Activated CD8-positive, alpha-beta memory T cell treated with anti-CD3 and anti-CD28 coated beads, Interleukin-2, amount 50 U/mL, for 4 hours (primary cell): Measurements from ENCODE around the gene FAM162A.

ENCODE experiments used
- DNase-seq: peaks from one replicate; pipeline ENCODE4 v3.0.0-alpha.2; 2020

The FAM162A gene

DNA sequence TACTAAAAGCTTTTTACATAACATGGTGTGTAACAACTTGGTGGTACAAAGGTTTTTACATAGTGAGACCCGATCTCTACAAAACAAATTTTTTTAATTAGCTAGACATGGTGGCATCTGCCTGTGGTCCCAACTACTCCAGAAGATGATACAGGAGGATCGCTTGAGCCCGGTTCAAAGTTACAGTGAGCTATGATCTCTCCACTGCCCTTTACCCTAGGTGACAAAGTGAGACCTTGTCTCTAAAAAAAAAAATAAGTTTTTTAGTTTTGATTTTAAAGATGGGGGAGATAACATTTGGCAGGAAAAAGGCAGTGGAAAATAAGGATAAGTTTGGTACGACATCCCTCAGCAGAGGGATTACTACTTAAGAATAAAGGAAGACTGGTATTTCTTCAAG is 5.9 kb downstream of the FAM162A start:
- DNase-seq, result no peak

DNA sequence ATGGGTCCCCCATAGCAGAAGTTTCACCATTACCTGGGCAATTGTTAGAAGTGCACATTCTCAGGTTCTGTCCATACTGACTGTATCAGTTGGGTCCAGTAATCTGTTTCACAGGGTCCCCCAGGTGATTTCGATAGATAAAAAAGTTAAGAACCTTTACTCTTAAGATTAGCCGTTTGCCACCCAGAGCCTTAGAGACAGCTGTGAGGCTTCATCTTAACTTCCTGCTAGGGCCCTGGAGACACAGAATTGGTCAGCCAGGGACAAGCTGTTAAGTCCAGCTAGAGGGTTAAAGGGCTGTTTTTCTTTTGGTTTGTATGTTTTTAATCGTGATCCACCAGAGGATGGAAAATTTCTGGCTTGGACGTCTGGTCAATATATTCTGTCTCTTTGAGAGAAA is 6.7 kb downstream of the FAM162A start:
- no peak for DNase-seq

DNA sequence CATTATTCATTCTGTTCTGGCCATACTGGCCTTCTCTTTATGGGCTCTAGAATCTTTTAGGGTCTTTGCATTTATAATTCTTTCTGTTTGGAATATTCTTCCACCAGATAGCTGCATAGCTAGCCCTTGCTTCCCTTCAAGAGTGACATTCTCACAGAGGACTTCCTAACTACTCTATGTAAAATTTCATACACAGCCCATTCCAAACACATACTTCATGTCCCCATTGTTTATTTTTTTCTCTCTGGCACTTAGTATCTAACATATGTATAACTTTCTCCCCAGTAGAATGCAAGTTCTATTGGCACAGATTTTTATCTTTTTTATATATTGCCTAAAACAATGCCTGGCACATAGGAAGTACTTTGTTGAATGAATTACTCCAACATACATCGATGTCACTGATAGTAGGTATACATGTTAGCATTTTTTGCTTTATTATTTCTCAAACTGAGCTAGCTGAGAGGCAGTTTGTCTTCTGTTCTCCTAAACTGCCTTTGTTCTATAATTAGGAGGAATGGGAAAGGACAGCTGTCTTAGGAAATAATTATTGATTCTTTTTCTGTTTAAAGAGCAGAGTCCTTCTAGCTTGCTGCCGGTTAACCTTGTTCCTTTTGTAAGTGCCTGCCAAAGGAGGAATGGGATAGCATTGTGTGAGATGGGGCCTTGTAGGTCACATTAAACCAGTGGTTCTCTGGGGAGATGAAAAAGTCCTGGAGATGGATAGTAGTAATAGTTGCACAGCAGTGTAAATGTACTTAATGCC is 7.9 kb downstream of the FAM162A start:
- DNase-seq, result no peak

DNA sequence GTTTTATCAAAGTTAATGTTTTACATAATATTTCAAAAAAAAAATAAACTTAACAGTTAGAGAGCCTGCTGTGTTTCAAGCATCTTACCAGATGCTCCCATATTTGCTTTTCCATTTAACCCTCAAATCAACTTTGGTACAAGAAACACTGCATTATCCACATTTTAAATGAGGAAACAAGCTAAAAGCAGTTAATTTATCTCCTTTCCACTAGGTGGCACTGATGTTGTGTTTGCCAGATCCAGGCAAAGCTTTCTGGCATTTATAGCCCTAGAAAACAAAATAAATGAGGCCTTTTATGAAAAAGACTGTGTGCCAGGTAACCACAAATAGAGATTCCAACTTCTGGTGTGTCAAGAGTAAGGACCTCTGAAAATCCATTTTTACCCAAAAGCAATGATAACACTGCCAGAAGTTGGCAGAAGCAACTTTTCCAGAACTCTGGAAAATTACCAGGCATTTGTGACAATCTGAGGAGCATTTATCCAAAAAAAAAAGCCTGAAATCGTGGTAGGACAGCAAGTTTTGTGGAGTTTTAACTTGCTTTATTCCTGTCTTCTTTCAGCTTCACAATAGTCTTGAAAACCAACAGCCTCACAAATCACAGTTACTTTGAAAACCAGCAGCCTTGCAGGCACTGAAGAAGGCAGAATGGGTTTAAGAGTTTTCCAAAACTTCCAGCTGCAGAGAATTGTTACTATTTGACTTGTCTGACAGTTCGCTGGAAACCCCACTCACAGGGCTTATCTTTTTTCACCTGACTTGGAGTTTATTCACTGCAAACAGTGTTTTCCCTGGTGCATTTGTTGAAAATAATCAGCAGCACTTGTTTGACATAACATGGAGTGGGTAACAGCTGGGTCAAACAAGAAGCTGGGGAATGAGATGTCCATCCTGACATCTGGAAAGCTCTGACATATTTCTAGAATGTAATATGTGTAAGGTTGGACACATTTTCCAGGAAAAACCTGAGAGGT is 9.2 kb downstream of the FAM162A start:
- no peak for DNase-seq

DNA sequence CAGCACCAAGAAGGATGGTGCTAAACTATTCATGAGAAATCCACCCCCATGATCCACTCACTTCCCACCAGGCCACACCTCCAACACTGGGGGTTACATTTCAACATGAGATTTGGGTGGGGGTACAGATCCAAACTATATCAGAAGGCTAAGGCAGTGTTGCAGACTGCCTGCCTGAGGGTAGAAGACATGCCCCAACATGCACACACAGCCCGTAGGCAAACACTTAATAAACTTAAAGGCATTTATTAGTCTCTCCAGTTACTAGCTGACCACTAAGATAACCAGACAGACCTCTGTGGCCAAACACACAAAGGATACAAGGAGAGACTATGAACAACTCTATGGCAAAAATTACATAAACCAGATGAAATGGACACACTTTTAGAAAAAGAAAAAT is 10.2 kb downstream of the FAM162A start:
- no peak for DNase-seq

DNA sequence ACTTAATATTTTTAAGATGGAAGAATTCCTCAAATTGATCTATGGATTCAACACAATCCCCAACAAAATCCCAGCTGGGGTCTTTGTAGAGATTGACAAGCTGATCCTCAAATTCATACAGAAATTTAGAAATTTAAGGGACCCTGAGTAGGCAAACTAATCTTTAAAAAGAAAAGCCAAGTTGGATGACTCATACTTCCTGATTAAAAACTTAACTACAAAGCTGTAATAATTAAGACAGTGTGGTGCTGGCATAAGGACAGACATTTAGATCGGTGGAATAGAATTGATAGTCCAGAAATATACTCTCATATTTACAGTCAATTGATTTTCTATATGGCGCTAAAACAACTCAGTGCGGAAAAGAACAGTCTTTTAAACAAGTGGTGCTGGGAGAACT is 11.6 kb downstream of the FAM162A start:
- no peak for DNase-seq

DNA sequence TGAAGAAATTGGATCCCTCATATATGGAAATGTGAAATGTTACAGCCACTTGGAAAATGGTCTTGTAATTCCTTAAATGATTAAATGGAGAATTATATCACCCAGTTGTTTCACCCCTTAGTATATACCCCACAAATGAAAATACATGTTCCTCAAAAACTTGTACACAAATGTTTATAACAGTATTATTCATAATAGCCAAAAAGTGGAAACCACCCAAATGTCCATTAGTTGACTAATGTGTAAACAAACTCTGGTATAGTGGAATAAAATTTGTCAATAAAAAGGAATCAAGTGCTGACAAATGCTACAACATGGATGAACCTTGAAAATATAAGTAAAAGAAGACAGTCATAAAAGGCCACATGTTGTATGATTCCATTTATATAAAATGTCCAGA is 12.5 kb downstream of the FAM162A start:
- no peak for DNase-seq

DNA sequence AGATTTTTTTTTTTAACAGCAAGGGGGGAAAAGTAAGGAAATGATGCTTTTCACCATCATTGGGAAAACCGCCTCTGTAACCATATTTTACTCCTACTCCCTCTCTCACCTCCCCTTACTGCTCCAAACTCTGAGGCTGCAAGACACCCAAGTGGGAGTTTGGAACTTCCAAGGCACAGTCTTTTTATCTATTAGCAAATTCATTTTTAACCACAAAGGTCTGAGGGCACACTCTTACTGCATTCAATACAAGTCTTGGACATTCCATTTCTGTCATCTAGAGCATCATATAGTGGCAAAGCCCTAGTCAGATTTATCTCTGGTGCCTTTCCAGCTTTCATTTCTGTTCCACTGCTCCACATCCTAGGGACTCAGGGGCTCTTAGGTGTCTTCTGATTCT is 13.2 kb downstream of the FAM162A start:
- DNase-seq, result no peak

DNA sequence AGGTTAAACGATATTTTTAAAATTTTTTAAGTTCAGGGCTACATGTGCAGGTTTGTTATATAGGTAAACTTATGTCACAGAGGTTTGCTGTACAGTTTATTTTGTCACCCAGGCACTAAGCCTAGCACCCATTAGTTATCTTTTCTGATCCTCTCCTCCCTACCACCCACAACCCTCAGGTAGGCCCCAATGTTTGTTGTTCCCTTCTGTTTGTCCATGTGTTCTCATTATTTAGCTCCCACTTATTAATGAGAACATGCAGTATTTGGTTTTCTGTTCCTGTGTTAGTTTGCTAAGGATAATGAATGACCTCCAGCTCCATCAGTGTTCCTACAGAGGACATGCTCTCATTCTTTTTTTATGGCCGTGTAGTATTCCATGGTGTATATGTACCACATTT is 14.9 kb downstream of the FAM162A start:
- DNase-seq, result no peak

DNA sequence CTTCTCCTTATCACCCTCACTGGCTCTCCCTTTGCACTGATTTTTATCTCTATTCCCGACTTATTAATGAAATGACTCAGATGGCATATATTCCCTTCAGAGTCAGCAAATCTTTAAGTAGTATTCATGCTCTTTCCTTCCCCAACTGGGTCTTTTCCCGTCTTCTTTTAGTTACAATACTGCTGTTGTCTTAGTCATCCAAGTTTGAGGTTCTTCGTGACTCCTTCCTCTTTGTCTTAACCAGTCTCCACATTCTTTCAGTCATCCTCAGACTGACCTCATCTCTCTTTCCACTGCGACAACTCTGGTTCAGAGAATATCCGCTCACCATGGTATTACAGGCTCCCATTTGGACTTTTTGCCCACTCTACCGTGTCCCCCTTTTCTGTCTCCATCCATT is 19.5 kb downstream of the FAM162A start:
- DNase-seq, result no peak

DNA sequence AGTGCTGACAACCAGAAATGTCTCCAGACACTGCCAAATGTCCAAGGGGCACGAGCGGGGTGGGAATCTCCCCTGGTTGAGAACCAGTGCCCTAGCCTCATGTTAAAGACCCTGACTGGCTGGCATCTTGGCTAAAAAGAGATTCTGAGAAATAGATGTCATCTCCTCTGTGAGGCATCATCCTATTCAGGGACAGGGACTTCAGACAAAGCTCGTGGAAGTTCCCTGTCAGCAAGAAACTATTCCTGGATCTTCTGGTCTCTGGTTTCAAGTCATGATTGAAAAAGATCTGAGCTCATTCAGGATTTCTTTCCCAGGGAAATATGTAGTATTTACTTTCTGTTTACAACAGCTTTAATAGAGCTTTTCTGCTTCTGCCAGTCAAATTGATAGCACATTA is 21.0 kb downstream of the FAM162A start:
- DNase-seq, result no peak

DNA sequence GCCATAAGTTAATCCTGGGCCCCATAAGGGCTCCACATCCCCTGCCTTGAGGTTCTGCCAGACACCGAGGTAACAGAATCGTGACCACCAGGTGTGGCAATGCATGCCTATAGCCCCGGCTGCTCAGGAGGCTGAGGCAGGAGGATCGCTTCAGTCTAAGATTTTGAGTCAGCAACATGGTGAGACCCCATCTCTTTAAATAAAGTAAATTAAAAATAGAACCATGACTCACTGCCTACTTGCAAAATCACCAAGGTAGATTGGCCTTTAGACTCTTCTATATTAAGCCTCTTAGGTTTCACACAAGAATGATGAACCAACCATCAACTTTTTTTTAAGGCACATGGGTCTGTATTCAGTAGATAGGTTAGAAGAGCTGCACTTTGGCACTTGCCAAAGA is 22.2 kb downstream of the FAM162A start:
- no peak for DNase-seq

DNA sequence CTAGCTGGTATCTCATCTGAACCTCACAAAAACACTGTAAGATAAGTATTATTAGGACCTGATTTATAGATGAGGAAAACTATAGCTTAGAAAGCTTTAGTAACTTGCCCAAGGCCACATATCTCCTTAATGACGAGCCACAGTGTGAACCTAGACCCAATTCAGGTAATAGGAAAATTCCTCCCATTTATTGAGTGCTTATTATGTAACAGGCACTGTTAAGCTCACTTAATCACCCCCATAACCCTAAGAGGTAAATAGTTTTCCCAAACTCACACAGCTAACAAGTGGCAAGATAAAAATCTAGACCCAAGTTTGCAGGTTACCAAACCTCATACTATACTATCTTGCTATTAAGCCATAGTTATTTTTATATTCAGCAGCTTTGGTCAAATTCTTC is 24.0 kb downstream of the FAM162A start:
- DNase-seq, result no peak

DNA sequence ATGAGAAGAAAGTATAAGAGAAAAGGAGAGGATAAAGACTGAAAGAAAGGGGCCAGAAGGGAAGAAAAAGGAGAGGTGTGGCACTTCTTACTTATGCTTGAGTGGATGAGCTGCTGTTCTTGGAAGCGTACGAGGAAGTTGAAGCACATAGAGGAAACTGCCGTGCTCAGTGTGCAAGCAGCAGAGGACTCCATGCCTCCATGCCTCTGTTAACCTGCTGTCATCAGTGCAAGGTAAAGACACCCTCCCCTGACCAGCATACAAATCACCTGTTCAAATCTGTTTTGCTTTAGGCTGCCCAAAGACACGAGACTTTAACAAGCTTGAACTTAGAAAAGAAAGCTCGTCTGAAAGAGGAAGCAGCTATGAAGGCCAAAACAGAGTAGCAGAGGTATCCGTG is 25.5 kb downstream of the FAM162A start:
- DNase-seq, result no peak

DNA sequence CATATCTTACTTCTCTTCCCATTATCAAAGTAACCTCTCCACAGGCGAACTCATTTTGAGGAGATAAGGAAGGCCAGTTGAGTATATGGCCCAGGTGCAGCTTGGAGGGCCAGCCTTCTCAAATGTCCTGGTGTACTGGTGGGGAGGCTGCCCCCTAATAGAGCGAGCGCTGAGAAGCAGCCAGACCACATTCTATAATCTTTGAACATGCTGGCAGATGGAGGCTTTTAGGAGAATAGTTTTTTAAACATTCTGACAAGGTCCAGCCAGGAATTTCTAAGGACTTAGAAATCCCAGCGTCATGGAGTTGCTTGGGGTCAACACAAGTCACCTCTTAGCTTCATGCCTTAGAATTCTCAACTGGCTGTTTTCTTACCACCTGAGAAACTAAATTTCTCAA is 26.1 kb downstream of the FAM162A start:
- DNase-seq, result no peak

DNA sequence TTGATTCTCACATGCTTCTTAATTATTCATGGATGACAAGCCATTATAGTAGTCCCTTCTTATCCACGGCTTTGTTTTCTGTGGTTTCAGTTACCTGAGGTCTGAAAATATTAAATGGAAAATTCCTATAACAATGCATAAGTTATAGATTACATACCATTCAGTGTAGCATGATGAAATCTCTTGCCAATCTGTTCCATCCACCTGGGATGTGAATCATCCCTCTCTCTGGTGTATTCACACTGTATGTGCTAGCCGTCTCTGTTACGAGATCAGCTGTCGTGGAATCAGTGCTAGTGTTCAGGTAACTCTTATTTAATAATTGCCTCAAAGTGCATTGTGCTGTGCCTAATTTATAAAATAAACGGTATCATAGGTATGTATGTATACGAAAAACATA is 26.7 kb downstream of the FAM162A start:
- DNase-seq, result no peak

DNA sequence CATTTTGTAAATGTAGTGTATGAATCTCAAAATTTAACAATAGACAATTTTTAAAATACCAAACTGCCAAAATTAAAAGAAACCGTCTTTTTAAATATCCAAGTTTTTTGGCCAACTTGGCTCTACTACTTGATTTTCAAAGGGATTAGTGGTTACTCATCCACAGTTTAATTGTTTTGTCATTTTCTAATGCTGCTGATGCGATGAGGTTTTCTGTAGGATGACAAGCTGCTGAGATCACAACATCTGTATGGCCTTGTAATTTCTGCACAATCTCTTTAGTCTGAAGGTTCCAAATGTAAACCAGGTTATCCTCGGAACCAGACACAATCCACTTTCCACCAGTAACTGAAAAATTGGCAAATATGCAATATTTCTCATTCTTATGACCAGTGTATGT is 30.4 kb downstream of the FAM162A start:
- no peak for DNase-seq

DNA sequence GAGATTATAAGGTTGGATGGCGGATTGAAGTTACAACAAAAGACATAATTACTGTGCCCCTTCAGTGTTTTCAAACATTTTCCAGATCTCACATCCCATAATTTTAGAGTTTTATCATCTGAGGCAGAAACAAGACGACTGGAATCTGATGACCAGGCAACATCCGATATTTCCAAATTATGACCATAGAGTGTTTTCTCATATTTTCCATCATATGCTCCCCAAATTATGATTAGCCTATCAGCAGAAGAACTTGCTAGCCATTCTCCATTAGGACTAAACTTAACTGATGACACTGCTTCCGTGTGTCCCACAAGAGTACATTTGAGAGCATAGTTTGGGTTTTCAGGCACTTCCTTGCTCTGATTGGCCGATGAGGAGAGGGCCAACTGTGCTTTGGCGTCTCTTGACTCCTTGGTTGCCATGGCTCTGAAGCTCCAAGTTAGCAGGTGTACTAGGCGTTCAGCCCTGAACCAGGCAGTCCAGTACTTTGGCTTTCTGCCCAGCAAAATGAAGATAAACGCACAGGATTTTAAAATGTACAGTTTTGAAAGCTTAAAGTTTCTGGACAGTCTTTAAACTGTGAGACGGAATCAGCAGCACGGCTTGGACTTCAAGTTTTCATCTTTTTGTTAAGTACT is 31.2 kb downstream of the FAM162A start:
- no peak for DNase-seq

DNA sequence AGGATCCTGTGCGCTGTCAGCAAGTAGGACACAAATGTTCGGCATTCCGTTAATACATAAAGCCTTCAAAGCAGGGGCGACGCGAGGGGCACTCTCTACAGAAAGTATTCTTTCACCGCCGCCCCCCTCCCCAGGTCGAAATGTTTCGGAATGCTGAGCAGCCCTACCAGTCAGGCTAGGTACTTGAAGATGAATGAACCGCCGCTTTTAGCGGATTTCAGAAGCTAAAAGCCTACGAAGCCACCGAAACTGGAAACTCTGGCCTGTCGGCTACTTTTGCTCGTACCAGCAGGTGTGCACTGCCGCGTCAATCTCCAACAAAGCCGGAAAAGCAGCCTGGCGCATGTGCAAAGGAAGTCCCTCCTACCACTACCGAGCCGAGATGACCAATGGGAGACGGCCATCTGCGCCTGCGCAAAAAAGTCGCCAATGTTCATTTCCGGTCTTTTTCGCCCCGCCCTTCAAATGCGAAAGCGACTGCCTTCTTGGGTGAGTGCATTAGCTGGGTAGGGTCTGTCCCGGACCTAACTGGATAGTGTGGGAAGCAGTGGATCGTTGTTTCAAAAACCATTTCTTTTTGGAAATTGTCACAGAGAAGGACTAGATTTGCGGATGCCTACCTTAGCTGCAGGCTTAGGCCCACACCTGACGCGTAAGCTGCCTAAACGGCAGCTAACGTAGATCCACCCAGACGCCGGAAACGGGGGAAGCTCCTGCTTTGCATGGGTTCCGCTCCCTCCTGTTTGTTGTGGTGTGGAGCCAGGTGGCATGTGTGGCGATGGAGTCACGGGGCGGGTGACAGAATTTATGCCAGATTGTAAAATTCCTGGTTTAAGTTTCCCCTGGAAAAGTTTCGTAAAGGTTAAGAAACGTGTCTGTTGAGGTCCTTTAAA is 32.0 kb downstream of the FAM162A start, which contains the start of gene WDR5B:
TSS of gene WDR5B (minus strand) at position 301 of the 893 bp plus-strand sequence. CDS start 534 bp downstream, outside the sequence.
- peak; percentile 98 for DNase-seq

DNA sequence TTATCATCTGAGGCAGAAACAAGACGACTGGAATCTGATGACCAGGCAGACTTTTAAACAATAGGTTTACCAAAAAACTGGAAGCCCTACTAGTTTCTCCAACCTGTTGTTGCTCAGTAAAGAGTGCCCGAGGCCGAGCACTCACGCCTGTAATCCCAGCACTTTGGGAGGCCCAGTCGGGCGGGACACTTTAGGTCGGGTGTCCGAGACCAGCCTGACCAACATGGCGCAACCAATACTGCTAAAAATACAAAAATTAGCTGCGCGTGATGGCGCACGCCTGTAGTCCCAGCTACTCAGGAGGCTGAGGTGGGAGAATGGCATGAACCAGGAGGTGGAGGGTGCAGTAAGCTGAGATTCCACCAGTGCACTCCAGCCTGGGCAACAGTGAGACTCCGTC is 33.0 kb downstream of the FAM162A start:
- no peak for DNase-seq

DNA sequence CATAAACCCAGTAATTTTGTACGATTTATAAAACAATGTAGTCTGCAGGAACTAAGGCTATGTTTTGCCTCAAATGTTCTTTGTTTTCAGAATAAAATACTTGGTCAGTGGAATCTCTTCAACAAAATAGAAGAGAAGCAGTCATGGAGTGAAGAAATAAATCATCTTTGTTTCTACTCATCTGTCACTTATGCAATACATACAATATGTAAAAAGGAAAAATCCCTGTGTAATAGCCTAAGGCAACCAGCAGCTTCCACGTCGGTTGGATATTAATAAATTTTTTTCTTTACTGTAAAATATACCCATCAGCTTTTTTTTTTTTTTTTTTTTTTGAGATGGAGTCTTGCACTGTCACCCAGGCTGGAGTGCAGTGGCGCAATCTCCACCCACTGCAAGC is 37.1 kb downstream of the FAM162A start:
- no peak for DNase-seq

DNA sequence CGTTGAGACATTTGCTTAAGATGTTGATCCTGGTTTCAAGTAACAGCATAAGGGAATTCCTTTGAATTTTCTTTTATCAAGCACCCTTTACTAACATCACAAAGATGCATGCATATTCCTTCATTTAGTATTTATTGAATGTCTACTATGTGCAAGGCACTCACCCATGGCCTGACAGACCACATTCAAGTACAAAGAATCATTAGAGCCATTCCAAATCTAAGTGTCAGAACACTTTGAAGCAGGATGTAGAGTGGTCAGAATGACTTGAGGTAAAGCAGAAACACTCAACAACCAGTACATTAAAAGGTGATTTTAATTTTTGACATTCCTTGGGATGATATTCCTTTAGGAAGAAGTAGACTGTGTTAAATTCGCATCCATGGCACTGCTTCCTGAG is 37.9 kb downstream of the FAM162A start:
- no peak for DNase-seq
